ENCODE results near the gene SMARCA4.
A peak's percentile ranks its signal among the peaks of the same experiment; 100 is the strongest.
"Not testable (repeated sequence)": the region's sequence is repeated elsewhere in the genome, so short reads cannot be mapped to it uniquely, and the experiment has no call there.

SMARCA4 gene

GRCh38 chr19:11078893-11079292, 118.1 kb downstream of the SMARCA4 start:
- DNase-seq, result no peak

- no peak for DNase-seq
These were observed 119.2 kb downstream of the SMARCA4 start for GRCh38 chr19:11079999-11080398.

GRCh38 chr19:11087870-11088505, 127.2 kb downstream of the SMARCA4 start:
- no peak for DNase-seq

GRCh38 chr19:11088506-11089253, 127.8 kb downstream of the SMARCA4 start:
- DNase-seq, result peak; percentile 64

GRCh38 chr19:11089254-11090013, 128.6 kb downstream of the SMARCA4 start, which contains the start of gene LDLR:
Gene LDLR, plus strand, starts transcription at chr19:11089463. Its CDS starts 86 bp downstream, at chr19:11089549.
- peak; percentile 87 for DNase-seq

GRCh38 chr19:11090014-11090263, 129.1 kb downstream of the SMARCA4 start:
- DNase-seq, result not testable (repeated sequence)

GRCh38 chr19:11090264-11090996, 129.6 kb downstream of the SMARCA4 start:
- DNase-seq, result peak; percentile 97

- DNase-seq, result no peak
These were observed 130.3 kb downstream of the SMARCA4 start for GRCh38 chr19:11090997-11091702.

GRCh38 chr19:11091703-11092153, 130.9 kb downstream of the SMARCA4 start:
- peak; percentile 68 for DNase-seq

- DNase-seq, result no peak
These were observed 131.3 kb downstream of the SMARCA4 start for GRCh38 chr19:11092181-11092538.

- DNase-seq, result no peak
These were observed 132.9 kb downstream of the SMARCA4 start for GRCh38 chr19:11093689-11094238.

- no peak for DNase-seq
These were observed 133.7 kb downstream of the SMARCA4 start for GRCh38 chr19:11094520-11094894.

GRCh38 chr19:11096210-11096841, 135.5 kb downstream of the SMARCA4 start:
- peak; percentile 87 for DNase-seq

GRCh38 chr19:11097367-11097766, 136.5 kb downstream of the SMARCA4 start:
- not testable (repeated sequence) for DNase-seq

- DNase-seq, result no peak
These were observed 137.5 kb downstream of the SMARCA4 start for GRCh38 chr19:11098327-11098726.

- no peak for DNase-seq
These were observed 138.0 kb downstream of the SMARCA4 start for GRCh38 chr19:11098861-11099260.

GRCh38 chr19:11100049-11100448, 139.2 kb downstream of the SMARCA4 start:
- no peak for DNase-seq

GRCh38 chr19:11101057-11101456, 140.2 kb downstream of the SMARCA4 start:
- no peak for DNase-seq

- DNase-seq, result no peak
These were observed 142.1 kb downstream of the SMARCA4 start for GRCh38 chr19:11102944-11103343.

- DNase-seq, result not testable (repeated sequence)
These were observed 142.8 kb downstream of the SMARCA4 start for GRCh38 chr19:11103667-11104066.

- no peak for DNase-seq
These were observed 144.3 kb downstream of the SMARCA4 start for GRCh38 chr19:11105014-11105636.

Data from right forelimb (tissue), 1 donor.